Fibroblast of lung (primary cell): Measurements from ENCODE around the gene RANBP3L. TPM values are rescaled to one million over a fixed set of nuclear protein-coding genes. Genes with fewer than 3 reads are reported as not detected.

Source experiments
- DNase-seq, 2 donors: peaks; one replicate each; pipeline versions ENCODE4 v3.0.0 to v3.0.0-alpha.2; 2010; ENCODE audit warnings: low read depth in 2 of 2
- H2AFZ ChIP-seq: 2 replicates; pipeline ENCODE4 v1.5.1; 2012; ENCODE audit warnings: low read length, control low read depth, inconsistent platforms
- H3K27ac ChIP-seq: 2 replicates; pipeline ENCODE4 v1.5.1; 2011; ENCODE audit warnings: low read length, control low read depth; ENCODE audit not compliant: insufficient read depth
- H3K27me3 ChIP-seq: 2 replicates; pipeline ENCODE4 v1.5.1; 2011; ENCODE audit warnings: mild to moderate bottlenecking, low read length; ENCODE audit not compliant: control insufficient read depth, insufficient read depth
- H3K36me3 ChIP-seq: 2 replicates; pipeline ENCODE4 v1.5.1; 2011; ENCODE audit warnings: low read length; ENCODE audit not compliant: control insufficient read depth, insufficient read depth
- H3K4me1 ChIP-seq: 2 replicates; pipeline ENCODE4 v1.5.1; 2011; ENCODE audit warnings: low read length; ENCODE audit not compliant: control insufficient read depth, insufficient read depth; ENCODE audit errors: extremely low read depth
- H3K4me2 ChIP-seq: 2 replicates; pipeline ENCODE4 v1.5.1; 2011; ENCODE audit warnings: low read length, control low read depth; ENCODE audit not compliant: insufficient read depth; ENCODE audit errors: extremely low read depth
- H3K4me3 ChIP-seq, 4 experiments: fragments of 200-600 bp in 1 of 4; sonication (generic) in 1 of 4; replicated peaks in 1 of 4; 2 replicates each; pipeline ENCODE4 v1.5.1; 2011 to 2016; ENCODE audit warnings: low read length in 4 of 4, low read depth in 3 of 4, mild to moderate bottlenecking in 3 of 4, control low read depth in 2 of 4, inconsistent platforms in 1 of 4, mixed read lengths in 1 of 4; ENCODE audit not compliant: insufficient read depth in 1 of 4; ENCODE audit errors: control extremely low read depth in 1 of 4
- H3K79me2 ChIP-seq: 2 replicates; pipeline ENCODE4 v1.5.1; 2012; ENCODE audit warnings: mild to moderate bottlenecking, low read length, inconsistent platforms; ENCODE audit not compliant: control insufficient read depth, insufficient read depth
- H3K9ac ChIP-seq: 2 replicates; pipeline ENCODE4 v1.5.1; 2011; ENCODE audit warnings: mild to moderate bottlenecking, low read length, control low read depth; ENCODE audit not compliant: insufficient read depth
- H3K9me3 ChIP-seq: 2 replicates; pipeline ENCODE4 v1.5.1; 2012; ENCODE audit warnings: low read depth, low read length; ENCODE audit not compliant: control insufficient read depth, insufficient read depth
- H4K20me1 ChIP-seq: 2 replicates; pipeline ENCODE4 v1.5.1; 2011; ENCODE audit warnings: low read length; ENCODE audit not compliant: control insufficient read depth, insufficient read depth; ENCODE audit errors: extremely low read depth
- EZH2 ChIP-seq: IDR thresholded peaks from 2 replicates; pipeline ENCODE4 v1.5.1; 2012; ENCODE audit warnings: low read length, control low read depth, mild to moderate bottlenecking; ENCODE audit errors: missing control alignments
- polyA plus RNA-seq, 2 donors: library from polyadenylated mRNA; depleted of rRNA in 1 of 2; stranded (reverse) in 1 of 2; unstranded in 1 of 2; fragments of >200 nt; gene quantifications; 2 replicates each; pipeline ENCODE4 v1.2.1, GENCODE V29; 2011 to 2012; ENCODE audit warnings: missing spikeins in 1 of 2
- total RNA-seq: library from RNA; depleted of rRNA; stranded (reverse); fragments of >200 nt; gene quantifications from 2 replicates; pipeline ENCODE4 v1.2.1, GENCODE V29; 2014
- TF ChIP-seq, protein P1 (sequence below), 2 donors: IDR thresholded peaks in 1 of 2; conservative IDR thresholded peaks in 1 of 2; 1 replicate in 1 of 2; 2 replicates in 1 of 2; pipeline ENCODE4 v1.5.1; 2011 to 2012; ENCODE audit warnings: low read length in 2 of 2, control low read depth in 1 of 2, inconsistent platforms in 1 of 2, low read depth in 1 of 2, mild to moderate bottlenecking in 1 of 2

The RANBP3L gene
- total and polyA plus RNA-seq, 2 donors (not counting 1 experiment from before 2014, with no cell fraction given), result 0.09 TPM; not detected in 1

DNA sequence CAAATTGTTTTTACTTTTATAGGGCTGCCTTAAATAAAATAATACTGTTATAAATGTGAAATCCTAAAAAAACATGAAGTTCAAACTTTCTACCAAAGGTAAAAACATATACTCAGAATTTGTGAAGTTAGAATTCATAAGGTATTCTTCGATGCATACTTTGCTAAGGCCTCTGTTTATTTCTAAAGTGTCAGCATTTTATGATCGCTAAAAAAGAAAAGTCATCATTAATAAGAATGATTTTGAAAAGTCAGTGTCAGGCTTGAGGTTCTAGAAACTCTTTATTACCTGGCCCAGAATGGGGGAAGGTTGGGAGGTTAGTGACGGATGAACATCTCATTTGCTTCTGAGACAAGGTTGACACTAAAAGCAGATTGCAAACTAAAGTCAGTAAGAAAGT lies 33.8 kb downstream of the RANBP3L start:
- Histone ChIP-seq H4K20me1 (no peaks in the 10 kb centered on the region), H3K36me3 (no peaks in the 10 kb centered on the region), H3K4me3 (no peak overlapping the region), H3K79me2 (no peaks in the 10 kb centered on the region), H3K4me2 (no peak overlapping the region), H3K9ac (no peak overlapping the region), H3K9me3 (no peaks in the 10 kb centered on the region), H3K4me1 (no peaks in the 10 kb centered on the region), H2AFZ (no peak overlapping the region), H3K27ac (no peak overlapping the region), H3K27me3 (no peaks in the 10 kb centered on the region)
- TF ChIP-seq, protein P1, sequence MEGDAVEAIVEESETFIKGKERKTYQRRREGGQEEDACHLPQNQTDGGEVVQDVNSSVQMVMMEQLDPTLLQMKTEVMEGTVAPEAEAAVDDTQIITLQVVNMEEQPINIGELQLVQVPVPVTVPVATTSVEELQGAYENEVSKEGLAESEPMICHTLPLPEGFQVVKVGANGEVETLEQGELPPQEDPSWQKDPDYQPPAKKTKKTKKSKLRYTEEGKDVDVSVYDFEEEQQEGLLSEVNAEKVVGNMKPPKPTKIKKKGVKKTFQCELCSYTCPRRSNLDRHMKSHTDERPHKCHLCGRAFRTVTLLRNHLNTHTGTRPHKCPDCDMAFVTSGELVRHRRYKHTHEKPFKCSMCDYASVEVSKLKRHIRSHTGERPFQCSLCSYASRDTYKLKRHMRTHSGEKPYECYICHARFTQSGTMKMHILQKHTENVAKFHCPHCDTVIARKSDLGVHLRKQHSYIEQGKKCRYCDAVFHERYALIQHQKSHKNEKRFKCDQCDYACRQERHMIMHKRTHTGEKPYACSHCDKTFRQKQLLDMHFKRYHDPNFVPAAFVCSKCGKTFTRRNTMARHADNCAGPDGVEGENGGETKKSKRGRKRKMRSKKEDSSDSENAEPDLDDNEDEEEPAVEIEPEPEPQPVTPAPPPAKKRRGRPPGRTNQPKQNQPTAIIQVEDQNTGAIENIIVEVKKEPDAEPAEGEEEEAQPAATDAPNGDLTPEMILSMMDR (conservative IDR thresholded peaks at IDR 0.05 in 1 of 2, IDR thresholded peaks at IDR 0.05 in 1 of 2; ENCODE audit: low read depth in 1 of 2, low read length in 2 of 2), result no peak
- no peak for TF ChIP-seq EZH2
- DNase-seq, result no peak

DNA sequence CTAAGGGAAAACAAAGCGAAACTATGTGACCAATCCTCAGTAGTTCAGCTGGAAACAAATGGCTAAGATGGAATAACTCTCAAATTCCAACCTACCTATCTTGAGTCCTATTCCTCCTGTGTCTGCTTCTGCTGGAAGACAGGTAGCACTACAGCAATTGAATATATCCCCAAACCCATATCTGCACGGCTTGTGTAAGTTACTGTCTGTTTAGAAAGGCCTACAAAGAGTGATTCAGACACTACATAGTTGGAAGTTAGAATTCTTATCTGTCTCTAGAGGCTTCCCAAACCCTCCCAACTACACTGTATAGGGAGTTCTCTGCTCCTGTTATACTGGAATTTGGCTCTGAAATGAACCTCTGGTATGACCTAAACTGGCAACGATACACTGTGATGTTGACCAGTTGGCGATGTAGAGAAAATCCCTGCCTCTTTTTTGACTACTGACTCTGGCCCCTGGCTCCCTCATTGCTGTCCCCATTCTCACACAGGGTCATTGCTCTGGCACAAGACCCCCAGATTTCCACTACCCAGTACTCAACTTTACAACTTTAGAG lies 37.4 kb downstream of the RANBP3L start:
- no peaks in the 10 kb centered on the region for H4K20me1 ChIP-seq
- H3K27me3 ChIP-seq, result no peaks in the 10 kb centered on the region
- H3K4me2 ChIP-seq, result no peak overlapping the region
- H3K9ac ChIP-seq, result no peak overlapping the region
- H3K36me3 ChIP-seq, result no peaks in the 10 kb centered on the region
- no peaks in the 10 kb centered on the region for H3K79me2 ChIP-seq
- no peak for DNase-seq
- H3K4me3 ChIP-seq, result no peak overlapping the region
- TF ChIP-seq, protein P1 (conservative IDR thresholded peaks at IDR 0.05 in 1 of 2, IDR thresholded peaks at IDR 0.05 in 1 of 2; ENCODE audit: low read depth in 1 of 2, low read length in 2 of 2), result no peak
- TF ChIP-seq EZH2, result no peak
- H2AFZ ChIP-seq, result peak overlapping the region; percentile 1
- no peaks in the 10 kb centered on the region for H3K9me3 ChIP-seq
- H3K4me1 ChIP-seq, result no peaks in the 10 kb centered on the region
- H3K27ac ChIP-seq, result no peak overlapping the region

DNA sequence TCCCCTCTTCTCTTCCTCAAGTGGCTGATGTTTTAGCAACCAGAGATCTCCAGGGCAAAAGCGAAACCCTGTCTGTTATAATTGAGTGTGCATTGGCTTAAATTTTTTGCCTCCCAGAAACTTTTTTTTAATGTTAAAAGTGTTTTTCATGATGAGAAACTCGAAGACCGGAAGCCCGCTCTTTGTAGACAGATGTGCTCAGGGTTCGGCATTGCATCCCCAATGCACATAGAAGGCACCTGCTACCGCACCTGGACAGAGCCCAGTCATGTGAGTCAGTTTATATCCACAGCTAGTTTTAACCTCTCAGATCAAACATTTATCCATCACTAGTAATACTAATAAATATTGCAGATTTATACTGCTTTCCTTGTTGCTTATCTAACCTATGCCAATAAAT lies 40.5 kb downstream of the RANBP3L start:
- Histone ChIP-seq H4K20me1 (no peaks in the 10 kb centered on the region), H3K27me3 (no peaks in the 10 kb centered on the region), H3K4me2 (no peak overlapping the region)

More for the DNA sequence above, 40.5 kb downstream of the RANBP3L start:
- Histone ChIP-seq H3K9me3 (no peaks in the 10 kb centered on the region), H3K36me3 (no peaks in the 10 kb centered on the region), H3K4me3 (no peak overlapping the region), H3K79me2 (no peaks in the 10 kb centered on the region), H2AFZ (no peak overlapping the region), H3K4me1 (no peaks in the 10 kb centered on the region), H3K27ac (no peak overlapping the region), H3K9ac (no peak overlapping the region)
- TF ChIP-seq, protein P1 (conservative IDR thresholded peaks at IDR 0.05 in 1 of 2, IDR thresholded peaks at IDR 0.05 in 1 of 2; ENCODE audit: low read depth in 1 of 2, low read length in 2 of 2), result no peak
- TF ChIP-seq EZH2, result no peak
- DNase-seq, result no peak
